Inflammatory macrophage (primary cell): Measurements from ENCODE around the gene HERC4.
"Not testable (repeated sequence)": the region's sequence is repeated elsewhere in the genome, so short reads cannot be mapped to it uniquely, and the experiment has no call there.

Experiments
- DNase-seq, 2 donors: peaks; one replicate each; pipeline ENCODE4 v3.0.0-alpha.2; 2020 to 2022

HERC4 gene

DNA sequence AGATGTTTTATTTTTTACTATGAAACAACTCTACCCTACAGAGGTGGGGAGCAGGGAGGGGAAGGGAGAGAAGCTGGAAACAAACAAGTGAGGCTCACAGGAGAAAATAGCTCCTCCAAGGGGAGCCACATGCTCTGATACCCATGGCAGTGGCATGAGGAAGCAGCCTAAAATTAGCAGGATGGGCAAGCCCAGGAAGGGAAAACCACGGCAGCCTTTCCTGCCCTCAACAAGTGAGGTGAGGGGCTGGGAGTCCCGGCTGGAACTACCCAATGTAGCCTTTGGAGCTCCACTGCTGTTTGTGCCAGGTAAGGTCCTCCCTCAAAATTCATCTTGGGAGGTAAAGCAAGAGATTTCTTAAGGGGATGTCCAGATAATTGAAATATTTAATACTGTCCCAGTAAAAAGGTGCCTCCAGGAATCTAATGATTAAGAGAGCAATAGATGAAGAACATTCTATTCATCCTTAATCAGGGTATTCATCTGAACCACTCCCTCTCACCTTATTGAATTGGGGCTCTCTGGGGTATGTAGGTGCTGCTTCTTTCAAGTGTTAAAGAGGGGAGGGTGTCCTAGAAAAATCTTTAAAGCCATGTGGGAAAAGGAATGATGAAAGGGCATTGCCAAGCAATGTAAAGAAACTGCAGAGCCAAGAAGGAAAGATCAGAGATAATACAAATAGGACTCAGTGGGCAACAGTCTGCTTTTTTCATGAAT is 12.8 kb upstream of the HERC4 start:
- DNase-seq = no peak

DNA sequence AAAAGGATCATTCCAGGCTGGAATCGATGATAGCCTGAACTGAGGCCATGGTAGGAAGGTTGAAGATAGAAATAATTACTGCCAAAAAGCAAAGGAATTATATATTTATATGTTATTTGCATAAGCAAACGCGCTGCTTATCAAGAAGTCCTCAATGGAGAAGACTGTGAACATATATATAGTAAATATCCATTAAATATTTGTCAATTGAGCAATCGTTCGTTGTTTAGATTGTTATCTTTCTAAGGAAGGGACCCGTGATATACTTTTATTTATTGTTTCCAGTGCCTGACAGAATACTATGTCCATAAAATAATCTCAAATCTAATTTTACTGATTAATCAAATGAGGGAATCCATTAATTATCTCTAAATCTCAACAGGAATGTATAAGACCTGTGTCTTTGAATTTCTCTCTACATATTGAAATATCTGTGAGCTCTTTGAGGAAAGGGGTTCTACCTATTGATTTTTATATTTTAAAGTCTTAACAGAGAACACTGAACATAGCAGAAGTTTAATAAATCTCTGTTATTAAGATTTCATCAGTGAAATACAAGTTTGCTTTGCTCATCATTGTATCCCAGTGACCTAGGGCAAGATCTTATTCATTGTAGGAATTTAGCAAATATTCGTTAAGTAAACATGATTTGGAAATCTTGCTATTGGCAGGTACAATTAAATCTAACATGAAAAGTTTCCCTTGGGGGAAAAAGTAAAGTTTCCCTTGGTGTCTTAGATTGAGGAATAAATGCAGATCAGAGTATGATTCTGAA is 12.0 kb upstream of the HERC4 start:
- DNase-seq = no peak

DNA sequence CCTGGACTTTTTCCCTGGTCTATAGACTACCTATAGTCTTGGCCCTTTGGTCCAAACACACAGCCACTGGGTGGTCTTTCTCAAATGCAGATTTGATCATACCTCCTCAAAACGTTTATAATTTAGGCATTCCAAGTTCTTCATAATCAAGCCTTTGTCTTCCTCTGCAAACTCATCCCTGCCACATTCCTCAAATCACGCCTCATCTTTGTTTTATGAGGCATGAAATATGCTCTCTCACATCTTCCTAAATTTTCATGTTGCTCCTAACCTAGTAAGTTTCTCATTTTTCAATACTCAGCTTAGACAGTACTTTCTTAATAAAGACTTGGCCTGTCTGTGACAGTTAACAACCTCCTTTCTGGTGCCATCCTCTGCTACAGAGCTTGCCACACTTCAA is 10.9 kb upstream of the HERC4 start:
- DNase-seq = no peak

DNA sequence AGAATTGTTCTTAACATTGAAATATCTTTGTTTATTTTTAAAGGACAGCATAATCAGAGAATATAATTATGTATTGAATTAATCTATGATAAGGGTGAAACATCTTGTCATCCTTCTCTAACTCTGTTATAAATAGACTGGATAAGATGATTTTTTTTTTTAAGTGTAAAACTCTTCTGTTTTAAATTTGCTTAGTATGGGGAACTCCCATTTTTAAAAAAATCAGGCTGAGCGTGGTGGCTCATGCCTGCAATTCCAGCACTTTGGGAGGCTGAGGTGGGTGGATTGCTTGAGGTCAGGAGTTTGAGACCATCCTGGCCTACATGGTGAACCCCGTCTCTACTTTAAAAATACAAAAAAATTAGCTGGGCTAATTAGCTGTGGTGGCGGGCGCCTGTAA is 9.4 kb upstream of the HERC4 start:
- no peak for DNase-seq

DNA sequence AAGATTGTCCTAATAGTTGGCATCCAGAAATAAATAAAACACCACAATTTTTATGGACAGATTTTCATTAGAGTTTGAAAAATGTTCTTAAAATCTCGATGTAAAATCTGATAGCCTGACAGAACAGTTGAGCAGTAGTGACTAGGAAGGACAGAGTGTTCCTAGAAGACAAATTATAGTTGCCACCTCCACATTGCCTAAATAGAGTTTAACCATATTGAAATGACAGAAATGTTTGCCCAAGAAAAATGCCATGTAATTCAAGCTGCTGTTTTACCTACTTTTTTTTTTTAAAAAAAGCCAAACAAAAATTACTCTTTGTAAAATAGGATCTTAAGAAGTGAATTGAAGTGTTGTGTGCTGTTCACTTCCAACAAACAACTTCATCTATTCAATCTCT is 8.9 kb upstream of the HERC4 start:
- DNase-seq = no peak

DNA sequence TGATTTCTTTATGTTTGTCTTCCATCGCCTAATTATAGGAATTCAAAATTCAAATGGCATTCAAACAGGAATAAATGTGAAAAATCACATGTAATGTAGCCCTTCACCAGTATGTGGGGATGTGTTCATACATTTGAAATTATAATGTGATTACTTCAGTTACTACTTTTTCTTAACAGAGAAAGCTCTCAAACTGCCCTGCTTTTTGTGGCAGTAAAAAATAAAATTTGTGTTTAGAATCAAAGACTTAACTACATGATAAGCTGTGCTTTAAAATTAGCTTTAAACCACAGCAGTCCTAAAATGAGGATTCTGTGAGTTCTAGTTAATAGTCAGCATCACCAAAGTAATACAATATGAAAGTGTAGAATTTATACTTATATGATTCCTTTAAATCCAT is 7.8 kb upstream of the HERC4 start:
- peak in 1 of 2 donors; percentile 17 for DNase-seq

DNA sequence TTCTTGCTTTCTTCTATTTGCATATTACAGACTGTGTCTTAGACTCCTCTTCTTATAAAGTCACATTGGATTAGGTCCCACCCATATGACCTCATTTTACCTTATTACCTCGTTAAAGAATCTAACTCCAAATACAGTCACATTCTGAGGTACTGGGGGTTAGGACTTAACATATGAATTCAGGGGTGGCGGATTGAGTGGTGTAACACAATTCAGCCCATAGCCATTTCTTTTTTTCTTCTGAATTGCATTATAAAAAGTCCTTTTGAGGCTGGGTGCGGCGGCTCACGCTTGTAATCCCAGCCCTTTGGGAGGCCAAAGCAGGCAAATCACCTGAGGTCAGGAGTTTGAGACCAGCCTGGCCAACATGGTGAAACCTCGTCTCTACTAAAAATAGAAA is 6.8 kb upstream of the HERC4 start:
- no peak for DNase-seq

DNA sequence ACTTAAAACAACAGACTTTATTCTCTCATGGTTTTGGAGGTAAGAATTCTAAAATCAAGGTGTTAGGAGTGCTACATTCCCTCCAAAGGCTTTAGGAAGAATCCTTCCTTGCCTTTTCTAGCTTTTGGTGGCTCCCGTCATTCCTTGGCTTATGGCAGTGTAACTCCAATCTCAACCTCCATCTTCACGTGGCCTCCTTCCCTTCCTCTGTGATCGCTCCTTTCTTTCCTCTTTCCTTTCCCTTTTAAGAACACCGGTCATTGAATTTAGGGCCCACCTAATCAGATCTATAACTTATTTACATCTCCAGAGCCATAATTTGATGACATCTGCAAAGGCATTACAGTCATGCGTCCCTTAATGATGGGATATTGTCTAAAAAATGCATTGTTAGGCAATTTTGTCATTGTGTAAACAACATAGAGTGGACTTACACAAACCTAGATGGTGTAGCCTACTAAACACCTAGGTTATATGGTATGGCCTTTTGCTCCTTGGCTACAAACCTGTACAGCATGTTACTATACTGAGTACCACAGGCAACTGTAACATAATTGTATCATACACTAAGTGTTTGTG is 5.9 kb upstream of the HERC4 start:
- DNase-seq = no peak

DNA sequence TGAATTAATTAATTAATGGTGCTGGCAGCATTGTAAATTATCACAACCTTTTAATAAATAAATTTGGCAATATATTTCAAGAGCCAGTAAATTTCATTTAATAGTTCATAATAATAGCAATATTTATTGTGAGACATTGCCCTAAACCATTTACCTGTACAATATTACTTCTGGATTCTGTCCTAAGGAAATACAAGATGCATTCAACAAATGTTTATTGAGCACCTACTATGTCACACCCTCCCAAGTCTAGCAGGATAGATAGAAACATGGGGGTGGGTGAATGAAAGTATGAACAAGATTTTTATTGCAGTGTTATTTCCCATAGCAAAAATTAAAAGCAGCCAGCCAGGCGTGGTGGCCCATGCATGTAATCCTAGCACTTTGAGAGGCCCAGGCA is 4.4 kb upstream of the HERC4 start:
- DNase-seq = no peak

DNA sequence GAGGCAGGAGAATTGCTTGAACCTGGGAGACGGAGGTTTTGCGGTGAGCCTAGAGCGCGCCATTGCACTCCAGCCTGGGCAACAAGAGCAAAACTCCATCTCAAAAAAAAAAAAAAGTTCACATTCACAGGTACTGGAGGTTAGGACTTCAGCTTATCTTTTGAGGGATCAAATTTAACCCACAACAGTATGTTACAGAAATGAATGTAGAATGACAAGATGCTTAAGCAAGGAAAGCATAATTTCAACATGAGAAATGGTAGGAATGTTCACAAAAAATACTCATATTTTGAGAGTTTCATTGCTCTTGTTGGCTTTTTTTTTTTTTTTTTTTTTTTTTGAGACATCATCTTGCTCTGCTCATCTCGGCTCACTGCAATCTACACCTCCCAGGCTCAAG is 1.9 kb upstream of the HERC4 start:
- DNase-seq = no peak

DNA sequence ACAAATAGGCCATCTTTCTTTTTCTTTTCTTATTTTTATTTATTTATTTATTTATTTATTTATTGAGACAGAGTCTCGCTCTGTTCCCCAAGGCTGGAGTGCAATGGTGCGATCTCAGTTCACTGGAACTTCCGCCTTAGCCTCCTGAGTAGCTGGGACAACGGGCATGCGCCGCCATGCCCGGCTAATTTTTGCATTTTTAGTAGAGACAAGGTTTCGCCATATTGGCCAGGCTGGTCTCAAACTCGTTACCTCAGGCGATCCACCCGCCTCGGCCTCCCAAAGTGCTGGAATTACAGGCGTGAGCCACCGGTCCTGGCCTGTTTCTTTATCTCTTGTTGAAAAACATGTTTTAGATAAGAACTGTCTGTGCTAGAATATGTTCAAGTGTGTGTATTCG is 998 bp upstream of the HERC4 start:
- DNase-seq = not testable (repeated sequence)

DNA sequence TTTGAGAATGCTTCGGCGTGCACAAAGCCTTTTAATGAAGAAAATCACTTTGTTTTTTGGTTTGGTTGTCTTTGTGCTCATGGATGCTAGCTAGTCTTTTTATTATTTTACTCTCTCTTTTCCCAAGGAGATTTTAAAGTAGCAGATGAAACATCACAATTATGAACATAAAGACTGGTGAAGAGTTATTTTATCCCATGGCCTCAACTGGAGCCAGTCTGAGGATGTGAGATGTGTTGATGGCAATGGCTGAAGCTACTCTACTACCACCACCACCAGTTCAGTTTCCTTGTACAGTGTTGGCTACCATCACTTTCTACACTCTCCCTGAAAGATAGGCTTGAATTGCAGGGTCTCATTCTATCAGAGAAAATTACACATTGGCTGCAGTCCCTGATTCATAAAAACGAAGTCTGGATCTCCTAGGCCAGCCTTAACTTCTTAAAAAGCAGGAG is 494 bp upstream of the HERC4 start:
- DNase-seq = peak in 1 of 2 donors; percentile 2

DNA sequence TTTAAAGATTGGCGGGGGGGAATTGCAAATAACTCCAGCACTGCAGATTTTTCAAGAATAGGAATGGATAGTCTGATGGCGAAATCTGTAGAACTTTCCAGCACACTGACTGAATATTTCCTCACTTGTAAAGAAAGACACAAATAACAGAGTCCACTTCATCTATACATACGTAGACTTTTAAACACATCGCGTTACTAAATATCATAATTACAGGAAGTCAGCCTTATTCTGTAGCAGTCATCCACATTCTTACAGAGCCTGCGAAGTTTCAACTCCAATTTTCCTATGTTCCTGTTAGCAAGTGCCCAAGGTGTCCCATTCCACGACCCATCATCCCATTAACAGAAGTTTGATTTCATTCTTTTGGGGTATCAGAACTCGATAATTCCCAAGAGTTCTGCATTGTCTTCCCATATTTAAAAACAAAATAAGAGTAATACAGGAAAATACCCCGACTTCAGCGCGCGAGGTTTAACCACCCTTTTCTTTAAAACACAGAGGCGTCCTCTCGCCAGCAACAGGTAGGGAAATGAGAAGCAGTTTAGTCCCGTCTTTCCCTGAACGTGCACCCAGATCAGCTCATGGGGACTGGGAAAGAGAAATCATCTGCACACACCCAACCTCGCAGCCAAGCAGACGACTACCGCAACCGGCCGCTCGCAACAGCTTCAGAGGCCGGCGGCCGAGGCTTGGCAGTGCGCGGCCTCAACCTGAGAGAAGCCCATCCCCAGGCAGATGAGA is 880 bp downstream of the HERC4 start:
- peak; percentile 48 to 69 for DNase-seq

DNA sequence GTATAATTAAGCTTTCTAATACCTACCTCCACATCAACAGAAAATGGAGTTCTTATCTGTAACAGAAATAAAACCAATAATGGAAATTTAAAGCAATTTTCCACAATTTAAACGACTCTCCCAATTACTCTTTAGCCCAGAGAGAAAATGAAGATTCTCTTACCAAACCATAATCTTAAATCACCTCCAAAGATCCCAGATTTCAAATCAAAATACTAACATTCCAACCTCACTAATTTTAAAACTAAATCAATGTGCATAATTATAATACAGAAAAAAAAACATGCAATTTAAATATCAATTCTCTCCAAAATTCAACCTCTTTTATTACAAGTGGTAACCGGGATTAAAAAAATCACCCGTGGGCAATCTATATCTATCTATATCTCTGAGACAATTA is 1.5 kb downstream of the HERC4 start:
- DNase-seq = no peak

DNA sequence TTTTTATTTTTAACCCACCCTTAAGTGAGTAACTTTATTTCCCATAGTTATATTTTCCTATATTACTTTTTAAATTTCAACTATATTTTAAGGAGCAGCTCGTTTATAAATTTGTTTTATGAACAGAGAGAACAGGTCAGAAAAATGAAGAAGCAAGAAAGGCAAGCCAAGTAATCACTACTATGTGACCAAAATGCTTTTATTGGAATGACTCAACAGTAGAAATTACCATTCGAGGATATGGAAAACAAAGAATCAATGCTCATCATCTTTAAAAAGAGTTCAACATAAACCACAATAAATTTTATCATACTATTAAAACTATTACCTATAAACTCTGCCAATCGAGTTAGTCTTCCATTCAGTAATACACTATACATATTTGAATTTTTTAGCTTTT is 7.6 kb downstream of the HERC4 start:
- DNase-seq = no peak

DNA sequence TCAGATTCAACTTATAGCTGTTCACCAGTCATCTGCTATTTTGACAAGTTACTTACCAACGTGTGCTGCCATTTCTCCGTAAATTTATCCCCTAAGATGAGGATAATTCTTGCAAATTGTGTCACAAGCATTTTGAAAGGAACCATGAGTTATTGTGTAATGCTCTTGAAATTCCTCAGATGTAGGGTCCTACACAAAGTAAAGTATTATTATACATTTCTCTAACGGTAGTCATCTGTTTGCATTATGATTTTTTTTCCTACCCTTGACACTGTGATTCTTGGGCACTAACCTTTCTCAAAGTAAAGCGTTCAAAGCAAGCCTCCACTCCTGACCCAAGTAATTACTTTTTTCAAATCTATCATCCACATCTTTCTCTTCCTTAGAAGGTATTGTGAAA is 8.1 kb downstream of the HERC4 start:
- no peak for DNase-seq

DNA sequence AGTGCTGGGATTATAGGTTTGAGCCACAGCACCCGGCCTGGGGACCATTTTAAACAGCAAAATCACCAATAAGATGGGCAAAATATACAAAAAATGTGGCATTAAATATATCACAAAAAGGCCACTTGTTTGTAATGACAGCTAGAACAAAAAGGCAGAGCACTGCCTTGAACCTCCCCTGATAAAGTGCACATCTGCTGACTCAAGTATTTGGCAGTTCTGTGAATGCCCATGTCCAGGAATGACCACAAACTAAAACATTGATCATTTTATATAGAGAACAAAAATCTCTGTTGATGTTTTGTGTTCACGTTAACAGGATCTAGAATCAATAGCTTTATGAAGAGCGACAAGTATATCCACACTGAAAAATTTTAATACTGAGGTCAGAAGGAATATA is 21.5 kb downstream of the HERC4 start:
- DNase-seq = no peak

DNA sequence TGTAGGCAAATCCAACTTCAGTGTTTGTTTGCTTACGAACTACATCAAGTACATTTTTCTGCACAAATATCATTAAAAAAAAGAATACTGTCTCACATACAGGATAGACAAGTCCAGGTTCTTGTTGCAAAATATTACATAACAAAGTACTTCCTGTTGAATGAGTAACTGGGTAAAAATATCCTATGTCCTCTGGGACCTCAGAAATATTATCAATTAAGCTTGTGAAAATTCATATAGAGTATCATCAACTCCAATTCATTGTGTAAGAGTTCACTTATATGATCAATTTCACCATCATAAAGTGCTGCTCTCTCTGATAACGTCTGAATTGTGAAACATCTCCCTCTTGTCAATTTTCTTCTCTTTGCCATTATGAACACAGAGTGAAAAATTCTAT is 22.6 kb downstream of the HERC4 start:
- DNase-seq = peak in 1 of 2 donors; percentile 9

DNA sequence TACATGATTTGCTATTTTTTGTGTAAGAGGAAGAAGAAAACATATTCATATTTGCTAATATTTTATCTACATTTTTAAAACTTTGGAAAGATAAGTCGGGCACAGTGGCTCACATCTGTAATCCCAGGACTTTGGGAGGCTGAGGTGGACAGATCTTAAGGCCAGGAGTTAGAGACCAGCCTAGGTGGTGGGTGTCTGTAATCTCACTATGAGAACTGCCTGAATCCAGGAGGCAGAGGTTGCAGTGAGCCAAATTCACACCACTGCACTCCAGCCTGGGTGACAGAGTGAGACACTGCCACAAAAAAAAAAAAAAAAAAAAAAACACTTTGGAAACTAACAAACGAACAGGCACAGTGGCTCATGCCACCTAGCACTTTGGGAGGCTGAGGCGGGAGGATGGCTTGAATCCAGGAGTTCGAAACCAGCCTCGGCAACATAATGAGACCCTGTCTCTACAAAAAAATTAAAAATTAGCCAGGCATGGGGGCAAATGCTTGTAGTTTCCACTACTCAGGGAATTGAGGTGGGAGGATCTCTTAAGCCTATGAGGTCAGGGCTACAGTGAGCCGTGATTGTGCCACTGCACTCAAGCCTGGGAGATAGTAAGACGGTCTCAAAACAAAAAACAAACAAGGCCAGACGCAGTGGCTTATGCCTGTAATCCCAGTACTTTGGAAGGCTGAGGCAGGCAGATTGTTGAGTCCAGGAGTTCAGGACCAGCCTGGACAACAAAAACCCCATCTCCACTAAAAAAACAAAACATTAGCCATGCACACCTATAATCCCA is 25.6 kb downstream of the HERC4 start:
- DNase-seq = no peak

DNA sequence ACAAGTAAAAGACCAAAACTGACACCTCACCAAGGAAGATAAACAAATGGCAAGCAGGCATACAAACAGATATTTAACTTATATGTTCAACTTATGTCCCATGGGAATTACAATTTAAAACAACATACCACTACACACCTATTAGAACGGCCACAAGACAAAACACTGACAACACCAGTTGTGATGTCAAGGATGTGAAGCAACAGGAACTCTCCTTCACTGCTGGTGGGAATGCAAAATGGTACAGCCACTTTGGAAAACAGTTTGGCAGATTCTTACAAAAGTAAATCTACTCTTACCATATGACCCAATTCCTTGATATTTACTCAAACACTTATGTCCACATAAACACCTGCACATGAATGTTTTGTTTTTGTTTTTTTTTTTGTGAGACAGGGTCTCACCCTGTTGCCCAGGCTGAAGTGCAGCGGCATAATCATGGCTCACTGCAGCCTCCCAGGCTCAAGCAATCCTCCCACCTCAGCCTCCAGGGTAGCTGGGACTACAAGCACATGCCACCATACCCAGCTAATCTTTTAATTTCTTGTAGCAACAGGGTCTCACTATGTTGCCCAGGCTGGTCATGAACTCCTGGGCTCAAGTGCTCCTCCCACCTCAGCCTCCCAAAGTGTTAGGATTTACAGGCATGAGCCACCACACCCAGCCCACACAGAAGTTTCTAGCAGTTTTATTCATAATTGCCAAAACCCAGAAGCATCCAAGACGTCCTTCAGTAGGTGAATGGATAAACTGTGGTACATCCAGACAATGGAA is 27.3 kb downstream of the HERC4 start:
- DNase-seq = no peak

DNA sequence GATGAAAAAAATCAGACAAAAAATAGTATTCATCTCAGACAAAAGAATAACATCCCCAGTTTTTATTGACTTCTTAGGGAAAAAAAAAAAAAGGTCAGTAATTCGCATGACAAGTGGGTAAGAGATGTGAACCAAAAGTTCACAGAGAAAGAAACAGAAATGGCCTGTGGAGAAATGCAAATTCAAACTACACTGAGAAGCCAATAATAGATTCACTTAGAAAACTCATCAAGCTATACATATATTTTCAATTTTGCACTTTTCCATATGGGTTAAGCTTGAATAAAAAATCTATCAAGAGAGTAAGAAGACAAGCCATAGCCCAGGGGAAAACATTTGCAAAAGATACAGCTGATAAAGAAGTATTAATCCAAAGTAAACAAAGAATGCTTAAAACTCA is 28.0 kb downstream of the HERC4 start:
- no peak for DNase-seq

DNA sequence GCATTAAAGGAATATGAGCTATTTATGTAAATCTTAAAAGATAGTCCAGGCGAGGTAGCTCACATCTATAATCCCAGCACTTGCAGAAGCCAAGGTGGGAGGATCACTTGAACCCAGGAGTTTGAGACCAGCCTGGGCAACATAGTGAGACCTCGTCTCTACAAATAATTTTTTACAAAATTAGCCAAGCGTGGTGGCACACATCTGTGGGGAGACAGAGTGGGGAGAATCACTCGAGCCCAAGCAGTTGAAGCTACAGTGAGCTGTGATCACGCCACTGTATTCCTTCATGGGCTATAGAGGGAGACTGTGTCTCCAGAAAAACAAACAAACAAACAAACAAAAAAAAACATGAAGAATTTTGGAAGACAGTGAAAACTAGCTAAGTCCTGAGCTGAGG is 28.4 kb downstream of the HERC4 start:
- no peak for DNase-seq
